K562 (cell line): ENCODE data around the gene NINJ2. TPM values are rescaled to one million over a fixed set of nuclear protein-coding genes. Genes with fewer than 3 reads are reported as not detected.

Source experiments
- ATAC-seq: fragments of 200-7000 bp; cut with Tn5 transposase; 3 replicates; pipeline ENCODE4 v1.9.1; 2020; ENCODE audit warnings: moderate library complexity
- BruUV-seq: library from RNA; stranded (reverse); fragments of 400-500 nt; replicated peaks from 2 replicates; lab custom pipeline; 2021; lab: Mats Ljungman, UMichigan
- CTCF ChIA-PET: fragments of 300-600 bp; formaldehyde crosslinking; extraction: SDS; loops from one replicate; lab custom pipeline; 2021; ENCODE audit warnings: low intra/inter-chr PET ratio; lab: Yijun Ruan, JAX
- POLR2A ChIA-PET: fragments of 300-600, 350-650 bp; sonication (Branson Sonifier 250); formaldehyde crosslinking; extraction: SDS; loops from one replicate; lab custom pipeline; 2021; ENCODE audit warnings: antibody characterized with exemption, inconsistent platforms; lab: Yijun Ruan, JAX
- DNase-seq, 4 experiments: peaks; one replicate each; pipeline versions ENCODE4 v3.0.0 to v3.0.0-alpha.2; 2011 to 2018; ENCODE audit warnings: low spot score in 3 of 4, mixed read lengths in 3 of 4; ENCODE audit errors: extremely low read depth in 1 of 4
- FAIRE-seq: peaks from 2 replicates; lab custom pipeline; 2011; peaks lifted over from hg19 to GRCh38; lab: Jason Lieb, UNC
- H2AFZ ChIP-seq: 2 replicates; pipeline ENCODE4 v1.6.0; 2011; ENCODE audit warnings: low read depth, low read length, control low read depth, inconsistent platforms
- H3K27ac ChIP-seq: fragments of 200-600 bp; 3 replicates; pipeline ENCODE4 v1.8.0; 2011; ENCODE audit warnings: low read depth, mild to moderate bottlenecking, control low read depth, inconsistent platforms, low read length, moderate library complexity, mixed read lengths; ENCODE audit errors: extremely low read depth
- H3K27me3 ChIP-seq, 2 experiments: fragments of 300-600 bp in 1 of 2; 2 replicates in 1 of 2; 3 replicates in 1 of 2; pipeline versions ENCODE4 v1.6.0 to v1.8.0; 2011; ENCODE audit warnings: inconsistent platforms in 2 of 2, low read length in 2 of 2, mild to moderate bottlenecking in 1 of 2, mixed read lengths in 1 of 2, moderate library complexity in 1 of 2; ENCODE audit not compliant: control insufficient read depth in 2 of 2, insufficient read depth in 2 of 2
- H3K36me3 ChIP-seq: fragments of 300-600 bp; 3 replicates; pipeline ENCODE4 v1.8.0; 2011; ENCODE audit warnings: mild to moderate bottlenecking, low read length, inconsistent platforms; ENCODE audit not compliant: control insufficient read depth, insufficient read depth
- H3K4me1 ChIP-seq, 2 experiments: fragments of 200-600 bp in 1 of 2; replicated peaks in 1 of 2; 2 replicates in 1 of 2; 3 replicates in 1 of 2; pipeline versions ENCODE4 v1.5.1 to v1.8.0; 2011; ENCODE audit warnings: inconsistent platforms in 2 of 2, low read length in 2 of 2, mild to moderate bottlenecking in 1 of 2, mixed read lengths in 1 of 2, moderate library complexity in 1 of 2; ENCODE audit not compliant: control insufficient read depth in 2 of 2, insufficient read depth in 2 of 2
- H3K4me2 ChIP-seq: 2 replicates; pipeline ENCODE4 v1.6.1; 2011; ENCODE audit warnings: low read length, control low read depth, inconsistent platforms, mixed read lengths; ENCODE audit not compliant: insufficient read depth
- H3K4me3 ChIP-seq: fragments of 200-600 bp; sonication (generic), shearing (Covaris generic); 2 replicates; pipeline ENCODE4 v1.5.1; 2016; ENCODE audit warnings: control low read depth, inconsistent platforms
- H3K79me2 ChIP-seq: fragments of 200-600 bp; 3 replicates; pipeline ENCODE4 v1.8.0; 2011; ENCODE audit warnings: low read length, inconsistent platforms; ENCODE audit not compliant: control insufficient read depth, insufficient read depth
- H3K9ac ChIP-seq, 2 experiments: 2 replicates each; pipeline versions ENCODE4 v1.6.0 to v1.6.1; 2011; ENCODE audit warnings: low read depth in 2 of 2, low read length in 2 of 2, control low read depth in 1 of 2, inconsistent platforms in 1 of 2, mild to moderate bottlenecking in 1 of 2, mixed read lengths in 1 of 2; ENCODE audit not compliant: insufficient read depth in 1 of 2
- H3K9me1 ChIP-seq: one replicate; pipeline ENCODE4 v1.6.0; 2011; ENCODE audit warnings: inconsistent platforms, mild to moderate bottlenecking, low read length, moderate library complexity; ENCODE audit not compliant: control insufficient read depth, insufficient read depth
- H3K9me3 ChIP-seq: replicated peaks from 2 replicates; pipeline ENCODE4 v1.5.1; 2011; ENCODE audit warnings: low read depth, low read length, inconsistent platforms; ENCODE audit not compliant: control insufficient read depth, insufficient read depth
- H4K20me1 ChIP-seq: replicated peaks from 2 replicates; pipeline ENCODE4 v1.6.1; 2011; ENCODE audit warnings: low read length, inconsistent platforms, mixed read lengths; ENCODE audit not compliant: control insufficient read depth, insufficient read depth
- ATF1 ChIP-seq, 2 experiments: fragments of 450-650 bp in 1 of 2; IDR thresholded peaks; 2 replicates each; pipeline ENCODE4 v1.6.1; 2016; ENCODE audit warnings: missing compliant biosample characterization in 1 of 2, missing genetic modification characterization in 1 of 2
- BACH1 ChIP-seq: fragments of 200-800 bp; sonication (Bioruptor generic); IDR thresholded peaks from 2 replicates; pipeline ENCODE4 v1.6.1; 2016; ENCODE audit warnings: missing genetic modification characterization, missing compliant biosample characterization
- BHLHE40 ChIP-seq: IDR thresholded peaks from 2 replicates; pipeline ENCODE4 v1.6.1; 2011; ENCODE audit warnings: low read length, improper control_type of control experiment
- BRF1 ChIP-seq: IDR thresholded peaks from 3 replicates; pipeline ENCODE4 v1.6.1; 2011; ENCODE audit warnings: borderline replicate concordance, mild to moderate bottlenecking; ENCODE audit not compliant: insufficient read length; ENCODE audit errors: extremely low read depth
- CEBPG ChIP-seq, 3 experiments: fragments of 200-800 bp in 1 of 3; sonication (Bioruptor generic) in 1 of 3; sonication (generic) in 1 of 3; formaldehyde crosslinking in 1 of 3; IDR thresholded peaks in 2 of 3; conservative IDR thresholded peaks in 1 of 3; 2 replicates each; pipeline versions ENCODE4 v1.6.1 to v1.8.0; 2016 to 2022; ENCODE audit warnings: missing compliant biosample characterization in 2 of 3, missing genetic modification characterization in 2 of 3, mild to moderate bottlenecking in 1 of 3, missing genetic modification reagents in 1 of 3
- ELF1 ChIP-seq: fragments of 200-800 bp; sonication (Bioruptor generic); IDR thresholded peaks from 2 replicates; pipeline ENCODE4 v1.6.1; 2016; ENCODE audit warnings: missing genetic modification characterization, missing compliant biosample characterization
- MCM2 ChIP-seq: fragments of 450-650 bp; IDR thresholded peaks from 2 replicates; pipeline ENCODE4 v1.6.1; 2017; ENCODE audit warnings: low read depth, mild to moderate bottlenecking
- MECOM ChIP-seq: fragments of 250-450 bp; sonication (Bioruptor Pico); IDR thresholded peaks from 2 replicates; pipeline ENCODE4 v1.8.0; 2022; ENCODE audit warnings: inconsistent platforms
- MED1 ChIP-seq: sonication (generic); formaldehyde crosslinking; IDR thresholded peaks from 2 replicates; pipeline ENCODE4 v1.8.1; 2023; ENCODE audit warnings: missing genetic modification reagents, borderline replicate concordance
- MIER1 ChIP-seq: fragments of 450-650 bp; IDR thresholded peaks from 2 replicates; pipeline ENCODE4 v1.6.1; 2016; ENCODE audit warnings: antibody characterized with exemption, mild to moderate bottlenecking, low read depth
- NCOA4 ChIP-seq: fragments of 450-650 bp; IDR thresholded peaks from 2 replicates; pipeline ENCODE4 v1.6.1; 2018; ENCODE audit warnings: mild to moderate bottlenecking; ENCODE audit not compliant: partially characterized antibody
- NFRKB ChIP-seq: fragments of 450-650 bp; IDR thresholded peaks from 2 replicates; pipeline ENCODE4 v1.6.1; 2016; ENCODE audit warnings: low read depth
- TCF7L2 ChIP-seq: fragments of 150-350 bp; IDR thresholded peaks from 2 replicates; pipeline ENCODE4 v1.6.1; 2016; ENCODE audit warnings: low read depth, mild to moderate bottlenecking, low read length, moderate library complexity
- ZNF584 ChIP-seq: fragments of 200-800 bp; sonication (Bioruptor generic); IDR thresholded peaks from 2 replicates; pipeline ENCODE4 v1.6.1; 2016; ENCODE audit warnings: low read depth, mild to moderate bottlenecking, missing genetic modification characterization, missing compliant biosample characterization
- WGBS: fragments of 100-300 bp; shearing (Covaris generic); methylation state at CpG from one replicate; pipeline ENCODE4 v1.1.6; 2016; ENCODE audit warnings: low coverage, mixed read lengths; ENCODE audit not compliant: insufficient coverage; ENCODE audit errors: missing lambda C conversion rate; 5-methylcytosine and 5-hydroxymethylcytosine counted together
- in situ Hi-C: fragments of 300-500 bp; cut with MboI; formaldehyde crosslinking; loops from 4 replicates; pipeline ENCODE4 v1.15.0; 2018; ENCODE audit warnings: inconsistent platforms, mixed read lengths
- intact Hi-C: fragments of 100-400 bp; cut with micrococcal nuclease; formaldehyde crosslinking; loops from 2 replicates; pipeline ENCODE4 v1.14.2; 2022
- polyA plus RNA-seq, 8 experiments: library from polyadenylated mRNA; depleted of rRNA in 4 of 8; stranded (reverse) in 5 of 8; unstranded in 3 of 8; fragments of >200 nt; fragmentation: Nextera tagmentation in 2 of 8; fragmentation: Illumina TruSeq in 1 of 8; extraction: Ambion mirVana in 2 of 8; extraction: Trizol in 1 of 8; gene quantifications; 2 replicates each; pipeline versions ENCODE4 v1.2.1 to v1.2.3, GENCODE V29; 2011 to 2014; ENCODE audit warnings: inconsistent platforms in 1 of 8, missing spikeins in 1 of 8
- total RNA-seq, 7 experiments: library from RNA; depleted of rRNA in 6 of 7; stranded (reverse); fragments of >200 nt in 6 of 7; fragmentation: Illumina TruSeq in 2 of 7; extraction: Trizol in 2 of 7; gene quantifications; 2 replicates each; pipeline versions ENCODE4 v1.2.1 to v1.2.3, GENCODE V29; 2011 to 2021; ENCODE audit warnings: low replicate concordance in 1 of 7
- TF ChIP-seq, protein P1 (sequence below), 2 experiments: fragments of 450-650 bp in 1 of 2; sonication (generic) in 1 of 2; formaldehyde crosslinking; conservative IDR thresholded peaks; 2 replicates each; pipeline versions ENCODE4 v1.4.0 to v1.8.1; 2020 to 2022; ENCODE audit warnings: mild to moderate bottlenecking in 1 of 2, missing genetic modification reagents in 1 of 2
- TF ChIP-seq, protein P2 (sequence below): sonication (generic); formaldehyde crosslinking; IDR thresholded peaks from 2 replicates; pipeline ENCODE4 v1.8.1; 2023; ENCODE audit warnings: mild to moderate bottlenecking, missing genetic modification reagents
- TF ChIP-seq, protein P3 (sequence below), 3 experiments: IDR thresholded peaks in 2 of 3; conservative IDR thresholded peaks in 1 of 3; 2 replicates each; pipeline ENCODE4 v1.5.1; 2011 to 2012; ENCODE audit warnings: low read length in 3 of 3, mild to moderate bottlenecking in 3 of 3, control low read depth in 2 of 3, improper control_type of control experiment in 1 of 3, inconsistent platforms in 1 of 3, low read depth in 1 of 3, mixed read lengths in 1 of 3, moderate library complexity in 1 of 3; ENCODE audit not compliant: insufficient read depth in 2 of 3

Gene NINJ2
- total and polyA plus RNA-seq, 9 of the 15 experiments (the other 6 are each of a cell fraction or from before 2014, with no cell fraction given): 2.6 to 16.0 (median 4.5) TPM

DNA sequence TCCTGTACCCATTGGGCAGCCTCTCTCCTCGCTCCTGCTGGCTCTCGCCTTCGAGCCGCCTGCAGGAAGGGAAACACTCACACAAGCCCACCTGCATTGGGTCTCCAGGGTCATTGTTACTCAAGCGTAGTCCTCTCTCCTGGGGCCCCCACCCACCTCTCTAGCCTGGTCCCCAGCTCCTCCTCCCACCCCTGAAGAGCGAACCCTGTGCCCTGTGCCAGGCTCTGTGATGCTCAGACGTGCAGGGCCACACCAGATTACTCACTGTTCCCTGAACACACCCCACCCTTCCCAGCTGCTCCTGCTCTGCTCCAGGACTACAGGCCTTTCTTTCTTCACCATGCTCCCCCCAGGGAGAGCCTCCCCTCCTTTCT lies 88.1 kb downstream of the NINJ2 start:
- Histone ChIP-seq H3K4me3 (no peak overlapping the region), H3K27me3 (no peaks in the 10 kb centered on the region), H3K9ac (peak overlapping the region in 1 of 2 experiments; percentile 37; a peak in 1 of 4 replicates), H3K27ac (no peak overlapping the region), H3K9me1 (no peaks in the 10 kb centered on the region), H3K36me3 (no peaks in the 10 kb centered on the region), H2AFZ (peak overlapping the region; percentile 99), H4K20me1 (no peaks in the 10 kb centered on the region), H3K4me2 (no peak overlapping the region), H3K4me1 (peaks cover 41 to 52% of the 10 kb centered on the region in 2 experiments; a peak in 4 of 5 replicates), H3K9me3 (no peaks in the 10 kb centered on the region), H3K79me2 (no peaks in the 10 kb centered on the region)
- ATAC-seq: no peak
- intact Hi-C loops (loop anchor here (5.0 to 10.0 kb wide), 4 partner anchors 37 to 1030 kb away; no protein-coding TSS in a partner anchor), in situ Hi-C loops (no loop called here)
- ChIA-PET POLR2A (interaction anchor here (1.2 to 1.9 kb wide), 3 partner anchors 16 to 88 kb away, joined by 3 to 16 read pairs (median 4); partner anchors contain the start of gene NINJ2), CTCF (interaction anchor here (0.9 kb wide), 1 partner anchor 176 kb away, joined by 6 read pairs; no protein-coding TSS in a partner anchor)
- TF ChIP-seq, protein P1, sequence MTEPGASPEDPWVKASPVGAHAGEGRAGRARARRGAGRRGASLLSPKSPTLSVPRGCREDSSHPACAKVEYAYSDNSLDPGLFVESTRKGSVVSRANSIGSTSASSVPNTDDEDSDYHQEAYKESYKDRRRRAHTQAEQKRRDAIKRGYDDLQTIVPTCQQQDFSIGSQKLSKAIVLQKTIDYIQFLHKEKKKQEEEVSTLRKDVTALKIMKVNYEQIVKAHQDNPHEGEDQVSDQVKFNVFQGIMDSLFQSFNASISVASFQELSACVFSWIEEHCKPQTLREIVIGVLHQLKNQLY (CRISPR knock-in tag; conservative IDR thresholded peaks at IDR 0.05): no peak
- TF ChIP-seq, protein P2, sequence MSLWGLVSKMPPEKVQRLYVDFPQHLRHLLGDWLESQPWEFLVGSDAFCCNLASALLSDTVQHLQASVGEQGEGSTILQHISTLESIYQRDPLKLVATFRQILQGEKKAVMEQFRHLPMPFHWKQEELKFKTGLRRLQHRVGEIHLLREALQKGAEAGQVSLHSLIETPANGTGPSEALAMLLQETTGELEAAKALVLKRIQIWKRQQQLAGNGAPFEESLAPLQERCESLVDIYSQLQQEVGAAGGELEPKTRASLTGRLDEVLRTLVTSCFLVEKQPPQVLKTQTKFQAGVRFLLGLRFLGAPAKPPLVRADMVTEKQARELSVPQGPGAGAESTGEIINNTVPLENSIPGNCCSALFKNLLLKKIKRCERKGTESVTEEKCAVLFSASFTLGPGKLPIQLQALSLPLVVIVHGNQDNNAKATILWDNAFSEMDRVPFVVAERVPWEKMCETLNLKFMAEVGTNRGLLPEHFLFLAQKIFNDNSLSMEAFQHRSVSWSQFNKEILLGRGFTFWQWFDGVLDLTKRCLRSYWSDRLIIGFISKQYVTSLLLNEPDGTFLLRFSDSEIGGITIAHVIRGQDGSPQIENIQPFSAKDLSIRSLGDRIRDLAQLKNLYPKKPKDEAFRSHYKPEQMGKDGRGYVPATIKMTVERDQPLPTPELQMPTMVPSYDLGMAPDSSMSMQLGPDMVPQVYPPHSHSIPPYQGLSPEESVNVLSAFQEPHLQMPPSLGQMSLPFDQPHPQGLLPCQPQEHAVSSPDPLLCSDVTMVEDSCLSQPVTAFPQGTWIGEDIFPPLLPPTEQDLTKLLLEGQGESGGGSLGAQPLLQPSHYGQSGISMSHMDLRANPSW (CRISPR knock-in tag): no peak
- TF ChIP-seq MCM2 (no peak), NCOA4 (no peak), MED1 (CRISPR knock-in tag) (no peak), BRF1 (no peak), MIER1 (no peak), BACH1 (tag) (no peak), TCF7L2 (no peak), CEBPG (CRISPR knock-in tag; IDR thresholded peaks at IDR 0.05) (no peak), CEBPG (tag; conservative IDR thresholded peaks at IDR 0.05 in 1 of 2, IDR thresholded peaks at IDR 0.05 in 1 of 2) (no peak), ELF1 (no peak), NFRKB (no peak), ATF1 (CRISPR knock-in tag; IDR thresholded peaks at IDR 0.05) (no peak), ATF1 (tag; IDR thresholded peaks at IDR 0.05) (no peak), MECOM (CRISPR knock-in tag) (no peak), ZNF584 (CRISPR knock-in tag) (no peak), BHLHE40 (no peak)
- TF ChIP-seq, protein P3, sequence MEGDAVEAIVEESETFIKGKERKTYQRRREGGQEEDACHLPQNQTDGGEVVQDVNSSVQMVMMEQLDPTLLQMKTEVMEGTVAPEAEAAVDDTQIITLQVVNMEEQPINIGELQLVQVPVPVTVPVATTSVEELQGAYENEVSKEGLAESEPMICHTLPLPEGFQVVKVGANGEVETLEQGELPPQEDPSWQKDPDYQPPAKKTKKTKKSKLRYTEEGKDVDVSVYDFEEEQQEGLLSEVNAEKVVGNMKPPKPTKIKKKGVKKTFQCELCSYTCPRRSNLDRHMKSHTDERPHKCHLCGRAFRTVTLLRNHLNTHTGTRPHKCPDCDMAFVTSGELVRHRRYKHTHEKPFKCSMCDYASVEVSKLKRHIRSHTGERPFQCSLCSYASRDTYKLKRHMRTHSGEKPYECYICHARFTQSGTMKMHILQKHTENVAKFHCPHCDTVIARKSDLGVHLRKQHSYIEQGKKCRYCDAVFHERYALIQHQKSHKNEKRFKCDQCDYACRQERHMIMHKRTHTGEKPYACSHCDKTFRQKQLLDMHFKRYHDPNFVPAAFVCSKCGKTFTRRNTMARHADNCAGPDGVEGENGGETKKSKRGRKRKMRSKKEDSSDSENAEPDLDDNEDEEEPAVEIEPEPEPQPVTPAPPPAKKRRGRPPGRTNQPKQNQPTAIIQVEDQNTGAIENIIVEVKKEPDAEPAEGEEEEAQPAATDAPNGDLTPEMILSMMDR (IDR thresholded peaks at IDR 0.05 in 2 of 3, conservative IDR thresholded peaks at IDR 0.05 in 1 of 3; ENCODE audit: insufficient read depth in 2 of 3, low read depth in 1 of 3, low read length in 3 of 3): no peak
- WGBS: 100% methylated on average over 5 of the region's 7 CpGs
- DNase-seq: no peak
- BruUV-seq: no TSS peak
- no peak for FAIRE-seq
